A172 (cell line): Measurements from ENCODE around the gene TPCN1. TPM values are rescaled to one million over a fixed set of nuclear protein-coding genes. Genes with fewer than 3 reads are reported as not detected.

ENCODE experiments used
- DNase-seq: peaks from one replicate; pipeline ENCODE4 v3.0.0-alpha.2; 2015; ENCODE audit warnings: low spot score
- total RNA-seq: library from RNA; depleted of rRNA; stranded (reverse); fragments of >200 nt; shearing (Covaris generic); gene quantifications from 2 replicates; pipeline ENCODE4 v1.2.3, GENCODE V29; 2014

The TPCN1 gene
- total RNA-seq, 1 experiment from 2014 or later = 13.3 TPM

DNA sequence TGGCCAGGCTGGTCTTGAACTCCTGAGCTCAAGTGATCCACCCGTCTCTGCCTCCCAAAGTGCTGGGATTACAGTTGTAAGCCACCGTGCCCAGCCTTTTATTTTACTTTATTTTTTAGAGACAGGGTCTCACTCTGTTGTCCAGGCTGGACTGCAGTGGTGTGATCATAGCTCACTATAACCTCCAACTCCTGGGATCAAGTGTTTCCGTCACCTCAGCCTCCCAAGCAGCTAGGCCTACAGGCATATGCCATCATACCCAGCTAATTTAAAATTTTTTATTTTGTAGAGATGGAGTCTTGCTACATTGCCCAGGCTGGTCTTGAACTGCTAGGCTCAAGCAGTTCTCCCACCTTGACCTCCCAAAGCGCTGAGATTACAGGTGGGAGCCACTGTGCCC, 3.7 kb downstream of the TPCN1 start:
- DNase-seq = no peak

DNA sequence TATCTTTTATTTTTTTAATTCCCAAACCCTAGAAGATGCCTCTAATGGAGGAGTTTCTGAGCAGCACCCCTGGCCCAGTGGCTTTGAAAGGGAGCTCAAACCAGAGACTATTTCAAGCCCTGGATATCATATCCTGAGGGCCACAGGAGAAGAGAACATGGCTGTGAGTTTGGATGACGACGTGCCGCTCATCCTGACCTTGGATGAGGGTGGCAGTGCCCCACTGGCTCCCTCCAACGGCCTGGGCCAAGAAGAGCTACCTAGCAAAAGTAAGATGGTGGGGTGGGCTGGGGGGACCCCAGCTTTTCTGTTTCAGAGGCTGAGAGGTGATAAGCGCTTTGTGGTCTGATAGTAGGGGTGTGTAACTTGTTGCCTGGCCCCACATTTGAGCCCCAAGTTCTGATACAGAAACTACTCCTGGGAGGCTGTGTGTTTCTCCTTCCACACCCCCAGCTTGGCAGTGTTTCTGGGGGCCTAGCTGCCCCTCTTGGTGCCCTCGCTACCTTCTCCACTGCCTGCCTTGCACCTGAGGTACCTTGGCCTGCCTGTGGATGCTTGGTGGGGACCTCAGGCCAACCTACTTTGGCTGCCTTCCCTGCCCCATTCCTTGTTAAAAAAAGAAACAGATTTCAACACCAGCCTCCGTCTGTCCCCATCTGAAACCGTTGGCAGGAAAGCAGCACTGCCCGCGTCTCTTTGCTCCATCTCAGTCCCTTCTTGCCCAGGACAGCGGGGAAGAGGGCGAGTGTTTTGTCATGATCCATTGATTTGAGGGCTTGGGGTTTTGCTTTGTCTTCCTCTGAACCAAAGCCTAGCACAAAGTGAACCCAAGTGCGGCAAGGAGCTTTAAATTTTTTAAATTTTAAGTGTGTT, 5.7 kb downstream of the TPCN1 start:
- no peak for DNase-seq

DNA sequence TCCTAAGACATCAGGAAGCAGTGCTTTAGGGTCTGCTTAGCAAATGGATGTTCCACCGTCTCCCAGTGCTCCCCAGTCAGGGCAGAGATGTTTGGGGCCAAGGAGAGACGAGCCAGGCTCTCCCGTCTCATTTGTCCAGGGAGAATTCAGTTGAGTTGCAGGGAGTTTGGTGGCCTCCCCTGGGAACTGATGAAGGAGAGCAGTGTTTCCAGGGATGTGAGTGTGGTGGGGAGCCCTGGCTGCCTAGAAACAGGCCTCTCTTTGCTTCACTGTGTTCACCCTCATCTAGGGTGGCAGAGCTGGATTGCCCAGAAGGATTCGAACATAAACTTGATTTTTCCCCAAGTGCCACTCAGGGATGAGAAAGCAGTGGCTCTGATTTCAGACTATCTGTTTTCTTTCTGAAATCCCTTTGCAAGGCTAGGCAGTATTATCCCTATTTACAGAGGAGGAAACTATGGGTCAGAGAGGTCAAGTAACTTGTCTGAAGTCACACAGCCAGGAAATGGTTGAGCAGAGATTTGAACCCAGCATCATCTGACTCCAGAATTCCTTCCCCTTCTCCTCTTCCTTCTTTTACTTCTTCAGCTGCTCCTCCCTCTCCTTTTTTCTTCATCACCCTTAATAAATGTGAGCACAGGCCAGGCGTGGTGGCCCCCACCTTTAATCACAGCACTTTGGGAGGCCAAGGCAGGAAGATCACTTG, 6.6 kb downstream of the TPCN1 start:
- DNase-seq = no peak

DNA sequence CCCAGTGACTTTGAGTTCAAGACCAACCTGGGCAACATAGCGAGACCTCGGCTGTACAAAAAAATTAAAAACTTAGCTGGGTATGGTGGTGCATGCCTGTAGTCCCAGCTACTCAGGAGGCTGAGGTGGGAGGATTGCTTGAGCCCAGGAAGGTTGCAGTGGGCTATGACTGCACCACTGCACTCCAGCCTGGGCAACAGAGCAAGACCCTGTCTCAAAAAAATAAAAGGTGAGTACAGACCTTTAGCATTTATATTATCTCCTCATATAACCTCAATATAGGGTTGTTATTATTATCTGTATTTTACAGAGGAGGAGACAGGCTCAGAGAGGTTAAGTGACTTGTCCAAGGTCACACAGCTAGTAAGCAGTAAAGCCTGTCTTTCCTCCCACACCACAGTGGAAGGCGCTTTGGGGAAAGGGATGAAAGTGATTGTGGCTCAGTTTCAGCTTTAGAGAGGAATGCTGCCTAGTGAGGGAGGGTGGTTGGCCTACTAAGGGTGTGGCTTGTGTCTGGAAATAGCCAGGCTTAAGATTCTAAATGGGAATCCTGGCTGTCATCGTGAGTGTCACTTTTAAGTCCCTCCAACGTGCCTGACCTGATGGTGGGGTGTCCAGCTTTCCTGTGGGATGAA, 7.2 kb downstream of the TPCN1 start:
- no peak for DNase-seq

DNA sequence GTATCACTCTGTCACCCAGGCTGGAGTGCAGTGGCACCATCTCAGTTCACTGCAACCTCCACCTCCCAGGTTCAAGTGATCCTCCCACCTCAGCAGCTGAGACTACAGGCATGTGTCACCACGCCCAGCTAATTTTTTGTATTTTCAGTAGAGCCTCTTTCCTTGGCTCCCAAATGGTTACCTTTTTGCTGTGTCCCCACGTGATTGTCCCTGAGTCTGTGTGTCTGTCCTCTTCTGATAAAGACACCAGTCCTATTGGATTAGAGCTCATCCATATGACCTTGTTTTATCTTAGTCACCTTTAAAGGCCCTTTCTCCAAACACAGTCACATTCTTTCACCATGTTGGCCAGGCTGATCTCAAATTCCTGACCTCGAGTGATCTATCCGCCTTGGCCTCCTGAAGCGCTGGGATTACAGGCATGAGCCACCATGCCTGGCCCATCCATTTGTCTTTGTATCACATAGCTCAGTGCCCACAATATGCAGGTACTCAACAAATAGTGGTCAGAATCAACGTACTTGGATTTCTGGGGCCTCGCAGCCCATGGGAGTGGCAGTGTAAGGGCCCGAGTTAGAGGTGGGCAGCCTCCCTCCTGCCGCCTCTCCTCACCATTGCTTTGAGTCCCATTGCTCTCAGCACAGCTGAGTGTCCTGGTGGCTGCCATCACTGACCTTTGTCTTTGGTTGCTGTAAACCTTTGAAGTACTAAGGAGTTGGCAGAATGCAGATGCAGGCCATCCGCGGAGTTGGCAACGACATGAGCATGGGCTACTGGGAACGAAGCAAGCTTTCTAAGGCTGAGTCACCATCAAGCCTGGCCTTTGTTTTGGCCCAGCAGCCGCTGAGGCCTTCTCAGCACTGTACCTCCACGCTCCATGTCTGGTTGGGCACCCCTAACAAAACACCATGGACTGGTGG, 9.3 kb downstream of the TPCN1 start:
- DNase-seq = no peak

DNA sequence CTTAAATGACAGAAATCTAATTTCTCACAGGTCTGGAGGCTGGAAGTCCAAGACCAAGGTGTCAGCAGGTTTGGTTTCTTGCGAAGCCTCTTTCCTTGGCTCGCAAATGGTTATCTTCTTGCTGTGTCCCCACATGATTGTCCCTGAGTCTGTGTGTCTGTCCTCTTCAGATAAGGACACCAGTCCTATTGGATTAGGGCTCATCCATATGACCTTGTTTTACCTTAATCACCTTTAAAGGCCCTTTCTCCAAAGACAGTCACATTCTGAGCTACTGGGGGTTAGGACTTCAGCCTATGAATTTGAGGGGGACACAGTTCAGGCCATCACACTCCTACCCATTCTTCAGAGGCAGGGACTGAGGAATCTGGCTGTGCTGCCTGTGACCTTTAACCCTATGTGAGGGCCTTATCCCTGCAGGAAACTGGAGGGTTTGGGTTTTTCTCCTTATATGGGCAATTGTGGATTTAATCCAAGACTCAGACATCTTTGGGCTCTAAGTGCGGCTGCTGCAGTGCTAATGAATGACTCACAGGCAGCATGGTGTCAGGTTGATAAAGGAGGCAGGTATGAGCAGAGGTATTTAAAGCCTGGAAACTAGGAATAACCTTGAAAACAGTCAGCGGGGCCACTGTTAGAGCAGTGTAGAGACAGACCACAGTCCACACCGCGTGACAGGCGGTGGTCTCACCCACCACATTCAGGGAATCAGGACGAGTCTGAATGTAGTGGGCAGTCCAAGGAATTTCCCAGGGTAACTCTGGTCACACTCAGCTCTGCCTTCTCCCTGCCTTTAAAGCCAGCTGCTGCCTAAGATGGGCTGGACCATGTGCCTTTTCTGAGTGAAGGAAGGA, 10.2 kb downstream of the TPCN1 start:
- DNase-seq = peak; percentile 94

DNA sequence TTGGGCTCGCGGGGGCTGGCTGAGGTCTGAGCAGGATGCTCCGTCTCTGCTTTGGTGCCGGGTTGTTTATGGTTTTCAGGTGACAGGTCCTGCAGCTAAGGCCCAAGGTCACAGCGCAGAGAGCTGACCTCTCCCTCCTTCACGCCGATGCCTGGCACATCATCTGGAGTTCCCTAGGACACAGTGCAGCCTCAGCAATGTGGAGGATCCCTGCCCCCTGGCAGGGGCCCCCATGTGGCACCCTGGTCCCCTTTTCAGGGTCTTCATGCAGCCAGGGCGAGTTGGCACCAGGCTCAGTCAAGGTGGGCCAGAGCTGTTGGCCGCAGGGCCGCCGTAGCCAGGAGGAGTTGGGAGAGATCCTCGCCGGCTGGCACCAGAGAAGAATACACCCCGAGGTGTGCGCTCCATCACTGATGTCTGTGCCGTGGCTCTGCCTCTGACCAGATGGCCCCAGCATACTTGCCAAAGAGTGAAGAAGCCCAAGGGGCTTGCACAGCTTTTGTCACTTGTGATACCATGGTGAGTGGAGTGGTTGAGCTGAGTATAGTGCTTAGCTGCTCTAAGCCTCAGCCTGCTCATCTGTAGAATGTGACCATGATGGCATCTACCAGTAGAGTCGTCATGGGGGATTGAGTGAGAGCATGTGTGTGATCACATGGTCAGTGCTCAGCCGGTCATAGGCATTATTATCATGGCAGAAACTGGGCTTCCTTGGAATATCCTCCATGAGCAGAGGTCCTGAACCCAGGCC, 11.0 kb downstream of the TPCN1 start:
- DNase-seq = no peak

DNA sequence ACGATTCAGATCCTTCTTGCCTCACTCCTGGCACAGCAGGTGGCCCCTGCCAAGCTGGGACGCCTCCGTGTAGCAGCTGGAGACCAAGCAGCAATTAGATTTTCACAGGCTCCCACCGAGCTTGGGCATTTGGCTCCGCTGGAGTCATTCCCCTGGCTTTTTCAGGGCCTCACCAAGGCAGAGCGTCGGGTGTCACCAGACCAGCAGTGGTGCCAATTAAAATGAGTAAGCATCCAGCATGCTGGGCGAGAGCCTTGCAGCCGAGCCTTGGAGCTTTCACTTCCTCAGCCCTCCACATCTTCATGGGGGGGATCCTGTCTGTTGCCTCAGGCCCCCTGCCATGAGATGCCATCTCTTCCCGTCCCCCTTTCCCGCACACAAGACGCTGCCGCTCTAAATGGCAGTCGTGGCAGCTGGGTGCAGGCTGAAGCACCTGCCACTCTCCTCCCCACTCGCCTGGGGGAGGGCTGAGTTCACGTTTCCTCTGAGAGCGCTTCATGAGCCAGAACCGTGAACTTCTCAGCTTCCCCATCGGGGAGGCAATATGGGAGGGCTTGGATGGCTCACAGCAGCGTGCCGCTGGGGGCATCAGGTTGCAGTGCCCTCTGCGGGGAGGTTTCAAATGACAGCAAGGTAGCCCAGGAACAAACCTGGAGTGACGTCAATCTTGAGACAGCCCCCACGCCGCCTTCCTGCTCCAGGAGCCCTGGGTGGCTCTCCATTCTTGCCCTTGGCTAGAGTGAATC, 11.7 kb downstream of the TPCN1 start:
- DNase-seq = peak; percentile 92

DNA sequence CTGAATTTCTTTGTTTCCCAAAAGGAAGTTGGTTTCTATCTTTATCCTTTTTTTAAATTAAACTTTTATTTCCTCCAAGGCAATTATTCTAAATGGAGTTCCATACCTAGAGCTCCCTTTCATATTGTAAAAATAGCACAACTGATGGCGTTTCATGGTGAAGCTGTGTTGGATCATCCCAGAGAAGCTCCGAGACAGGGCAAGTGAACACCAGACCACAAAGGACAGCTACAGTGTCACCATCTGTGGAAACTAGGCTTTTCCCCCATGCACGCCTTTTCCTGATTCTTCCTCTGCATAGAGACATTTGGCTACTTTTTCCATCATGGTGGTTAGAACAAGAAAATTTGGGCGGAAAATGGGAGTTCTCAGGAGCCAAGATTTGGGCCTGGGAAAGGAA, 12.7 kb downstream of the TPCN1 start:
- DNase-seq = no peak

DNA sequence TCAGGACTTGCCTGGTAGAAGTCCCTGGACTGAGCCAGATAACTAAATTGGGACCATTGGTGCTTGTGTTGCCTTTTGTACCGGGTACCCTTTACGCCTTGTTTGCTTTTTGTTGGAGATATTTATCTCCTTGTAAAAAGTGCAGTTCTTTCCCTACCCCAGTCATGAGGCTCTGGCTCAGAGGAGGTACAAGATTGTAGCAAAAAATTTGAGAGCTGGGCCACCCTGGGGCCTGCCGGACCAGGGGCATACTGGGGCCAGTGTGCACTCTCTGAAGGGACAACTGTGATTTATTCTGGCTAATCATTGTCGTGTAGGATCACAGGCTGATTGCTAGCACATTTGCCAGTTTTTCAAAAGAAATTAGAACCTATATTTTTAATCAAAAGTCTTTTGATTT, 13.2 kb downstream of the TPCN1 start:
- no peak for DNase-seq

DNA sequence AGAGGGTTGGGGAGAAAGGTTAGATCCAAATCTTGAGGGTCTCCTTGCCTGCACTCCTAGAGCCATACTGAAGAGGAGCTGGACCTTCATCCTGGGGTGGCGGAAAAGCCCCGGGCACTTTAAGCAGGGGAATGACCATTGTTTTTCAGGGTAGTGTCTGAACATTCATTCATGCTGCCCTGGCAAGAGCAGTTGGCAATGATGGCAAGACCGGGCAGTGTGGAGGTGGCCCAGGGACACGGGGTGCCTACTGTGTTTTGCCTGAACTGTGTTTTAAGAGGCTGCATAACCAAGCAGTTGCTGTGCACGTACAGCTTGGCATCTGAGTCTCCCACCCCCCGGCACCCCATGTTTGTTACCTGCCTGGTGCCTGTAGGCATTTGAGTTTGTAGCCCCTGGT, 14.7 kb downstream of the TPCN1 start:
- no peak for DNase-seq

DNA sequence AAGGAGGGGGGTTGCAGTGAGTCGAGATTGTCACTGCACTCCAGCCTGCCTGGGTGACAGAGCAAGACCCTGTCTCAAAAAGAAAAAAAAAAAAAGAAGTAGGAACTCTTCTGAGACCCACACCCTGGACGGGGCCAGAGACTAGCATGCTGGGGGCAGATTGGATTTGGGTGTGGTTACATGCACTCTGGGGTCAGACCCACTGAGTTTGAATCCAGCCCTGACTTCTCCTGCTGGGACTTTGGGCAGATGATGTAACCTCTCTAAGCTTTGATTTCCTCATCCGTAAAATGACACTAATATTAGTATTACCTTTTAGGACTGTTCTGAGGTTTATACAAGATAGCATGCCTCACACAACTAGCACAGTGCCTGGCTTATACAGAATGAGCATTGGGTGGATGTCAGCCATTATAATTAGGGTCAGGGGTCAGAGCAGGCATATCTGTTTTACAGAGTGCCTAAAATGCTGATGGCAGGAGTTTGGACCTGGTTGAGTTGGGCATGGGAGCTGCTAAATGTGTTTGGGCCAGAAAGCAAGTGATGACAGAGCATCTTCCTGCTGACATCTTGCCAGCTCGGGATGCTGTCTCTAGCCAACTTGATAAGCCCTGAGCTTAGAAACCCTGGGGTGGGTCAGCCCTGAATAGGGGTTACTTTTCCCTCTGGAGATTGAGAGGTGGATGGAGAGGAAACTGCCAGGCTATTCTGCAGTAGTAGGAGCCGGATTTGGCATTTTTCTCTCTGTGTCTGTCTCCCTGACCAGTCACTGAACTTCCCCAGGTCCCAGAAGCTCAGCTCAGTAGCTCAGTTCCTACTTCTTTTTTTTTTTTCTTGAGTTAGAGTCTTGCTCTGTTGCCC, 15.5 kb downstream of the TPCN1 start:
- no peak for DNase-seq

DNA sequence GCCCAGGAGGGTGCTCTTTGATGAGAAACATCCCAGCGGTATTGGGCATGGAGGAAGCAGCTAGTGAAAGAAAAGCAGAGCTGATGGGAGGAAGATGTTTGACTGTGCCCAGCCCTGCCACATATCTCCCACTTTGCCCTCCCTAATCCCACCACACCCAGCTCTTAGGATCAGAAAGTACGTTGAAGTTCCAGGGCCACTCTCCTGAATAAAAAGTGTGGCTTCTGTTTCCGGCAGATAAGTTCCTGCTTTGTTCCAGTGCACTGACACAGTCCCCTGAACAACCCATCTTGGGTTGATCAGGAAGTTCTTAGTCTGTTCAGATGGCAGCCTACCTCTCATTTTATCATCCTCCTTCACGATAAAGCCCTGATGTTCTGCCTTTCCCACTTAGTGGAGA, 16.5 kb downstream of the TPCN1 start:
- no peak for DNase-seq

DNA sequence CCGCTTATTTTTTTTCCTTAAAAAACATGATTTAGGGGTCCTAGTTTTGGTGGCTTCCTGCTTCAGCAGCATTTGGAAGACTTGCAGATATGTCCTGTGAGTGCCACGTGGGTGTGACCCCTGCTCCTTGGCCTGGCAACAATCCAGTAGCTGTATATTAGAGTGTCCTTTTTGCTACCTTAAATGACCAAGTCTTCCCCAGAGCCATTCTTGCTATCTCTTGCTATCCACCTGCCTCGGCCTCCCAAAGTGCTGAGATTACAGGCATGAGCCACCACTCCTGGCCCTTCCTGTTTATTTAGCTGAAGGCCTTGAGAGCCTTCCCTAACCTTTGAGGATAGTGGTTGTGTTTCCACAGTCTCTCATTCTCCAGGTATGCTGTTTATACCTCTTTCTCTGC, 17.0 kb downstream of the TPCN1 start:
- no peak for DNase-seq

DNA sequence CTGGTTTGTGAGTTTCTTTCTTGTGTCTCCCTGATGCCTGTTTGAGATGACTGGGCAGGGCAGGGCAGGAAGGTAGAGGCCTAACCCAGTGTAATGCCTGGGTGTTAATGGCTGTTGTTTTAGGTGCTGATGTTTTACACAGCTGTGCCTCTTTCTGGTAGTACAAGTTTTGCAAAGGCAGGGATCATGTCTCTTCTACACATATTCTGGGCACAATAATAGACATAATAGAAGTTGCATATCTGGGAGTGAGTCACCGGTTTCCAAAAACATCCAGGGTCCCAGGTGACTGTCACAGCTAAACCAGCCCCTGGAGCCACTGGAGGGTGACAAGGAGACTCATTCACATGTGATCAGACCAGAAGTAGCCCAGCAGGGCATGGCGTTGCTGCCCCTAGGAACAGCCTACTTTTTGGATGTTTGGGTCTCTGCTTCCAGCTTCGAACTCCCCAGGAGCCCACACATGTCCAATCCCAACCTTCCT, 18.1 kb downstream of the TPCN1 start:
- DNase-seq = no peak

DNA sequence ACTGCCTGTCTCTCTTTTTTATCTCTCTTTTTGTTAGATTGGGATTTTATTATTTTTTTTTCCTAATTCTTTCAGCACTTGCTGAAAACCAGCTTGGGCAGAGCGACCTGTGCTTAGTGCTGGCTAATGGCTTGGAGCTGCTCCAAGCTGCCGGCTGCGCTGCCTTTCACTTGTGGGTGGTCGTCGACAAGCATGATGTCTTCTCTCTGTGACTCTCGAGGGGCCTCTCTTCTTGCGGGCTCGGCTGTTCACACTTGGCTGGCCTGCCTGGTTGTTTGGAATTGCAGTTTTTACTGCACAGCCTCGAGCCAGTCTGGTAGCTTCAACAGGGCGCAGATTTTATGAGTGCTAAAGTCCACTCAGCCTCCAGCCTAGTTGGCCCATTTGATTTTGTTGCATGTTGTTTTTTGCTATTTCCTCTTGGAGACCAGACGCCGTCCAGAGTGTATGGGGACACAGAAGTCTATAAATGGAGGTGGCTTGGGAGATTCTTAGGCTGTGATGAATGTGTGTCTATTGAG, 18.6 kb downstream of the TPCN1 start:
- no peak for DNase-seq

DNA sequence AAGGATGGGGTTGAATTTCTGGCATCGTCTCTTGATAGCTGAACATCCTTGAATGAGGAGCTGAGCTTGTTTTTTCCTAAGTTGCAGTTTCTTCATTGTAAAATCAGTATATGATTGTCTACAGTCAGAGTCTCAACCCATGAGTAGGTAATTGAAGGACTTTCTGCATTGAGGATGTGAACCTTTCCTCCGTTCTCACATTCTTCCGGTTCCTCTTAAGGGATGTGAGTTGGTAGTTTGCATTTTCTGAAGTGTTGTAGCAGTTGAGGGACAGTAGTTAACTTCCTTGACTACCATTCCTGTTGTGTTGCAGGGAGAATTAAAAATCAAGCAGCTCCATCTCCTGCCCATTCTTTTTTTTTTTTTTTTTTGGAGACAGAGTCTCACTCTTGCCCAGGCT, 19.1 kb downstream of the TPCN1 start:
- DNase-seq = no peak
